Stimulated activated CD4-positive, alpha-beta T cell treated with anti-CD3 and anti-CD28 coated beads, Interleukin-2, amount 100 ng/mL, for 4 hours (primary cell): ENCODE measurements around the gene CHD3.
A peak's percentile ranks its signal among the peaks of the same experiment; 100 is the strongest.

Source experiments
- DNase-seq: peaks from one replicate; pipeline ENCODE4 v3.0.0-alpha.2; 2020; ENCODE audit warnings: low read depth

The CHD3 gene

GRCh38 chr17:7888184-7888920, at the start of gene CHD3:
Gene CHD3 (plus strand): TSS chr17:7888789. CDS start chr17:7889001, 212 bp downstream.
- no peak for DNase-seq

- DNase-seq: no peak
Measured at GRCh38 chr17:7839190-7839875, 49.3 kb upstream of the CHD3 start.

- DNase-seq: no peak
Measured at GRCh38 chr17:7839876-7840261, 48.7 kb upstream of the CHD3 start.

- no peak for DNase-seq
Measured at GRCh38 chr17:7840441-7840840, 48.1 kb upstream of the CHD3 start.

GRCh38 chr17:7840875-7841274, 47.7 kb upstream of the CHD3 start:
- DNase-seq: no peak

- peak; percentile 96 for DNase-seq
Measured at GRCh38 chr17:7841396-7841914, 47.1 kb upstream of the CHD3 start.

- DNase-seq: peak; percentile 80
Measured at GRCh38 chr17:7841915-7842379, 46.6 kb upstream of the CHD3 start.

GRCh38 chr17:7842380-7843256, 46.0 kb upstream of the CHD3 start:
- DNase-seq: peak; percentile 99

GRCh38 chr17:7843257-7843535, 45.4 kb upstream of the CHD3 start:
- DNase-seq: no peak

- DNase-seq: peak; percentile 92
Measured at GRCh38 chr17:7843536-7844291, 44.9 kb upstream of the CHD3 start.

GRCh38 chr17:7844292-7845154, 44.1 kb upstream of the CHD3 start:
- peak; percentile 71 for DNase-seq

GRCh38 chr17:7845359-7846062, 43.1 kb upstream of the CHD3 start:
- no peak for DNase-seq

GRCh38 chr17:7846063-7846735, 42.4 kb upstream of the CHD3 start:
- no peak for DNase-seq

- no peak for DNase-seq
Measured at GRCh38 chr17:7846765-7847661, 41.6 kb upstream of the CHD3 start.

- DNase-seq: no peak
Measured at GRCh38 chr17:7848131-7848579, 40.4 kb upstream of the CHD3 start.

GRCh38 chr17:7848739-7849129, 39.9 kb upstream of the CHD3 start:
- no peak for DNase-seq

- DNase-seq: no peak
Measured at GRCh38 chr17:7849130-7849750, 39.3 kb upstream of the CHD3 start.
